CD14-positive monocyte (primary cell): Measurements from ENCODE around the gene PCDHGB4. TPM values are rescaled to one million over a fixed set of nuclear protein-coding genes. Genes with fewer than 3 reads are reported as not detected.
"Not testable (repeated sequence)": the region's sequence is repeated elsewhere in the genome, so short reads cannot be mapped to it uniquely, and the experiment has no call there.

ENCODE experiments used
- DNase-seq, 3 donors: peaks; one replicate each; pipeline ENCODE4 v3.0.0-alpha.2; 2011 to 2022
- H2AFZ ChIP-seq: 2 replicates; pipeline ENCODE4 v1.6.0; 2012; ENCODE audit warnings: mild to moderate bottlenecking, low read depth, low read length, inconsistent platforms; ENCODE audit not compliant: insufficient read depth, poor library complexity, severe bottlenecking
- H3K27ac ChIP-seq, 2 donors: 1 replicate in 1 of 2; 2 replicates in 1 of 2; pipeline ENCODE4 v1.5.1; 2012 to 2013; ENCODE audit warnings: low read length in 2 of 2, control low read depth in 1 of 2, inconsistent platforms in 1 of 2, low read depth in 1 of 2, mild to moderate bottlenecking in 1 of 2
- H3K27me3 ChIP-seq, 2 donors: one replicate each; pipeline versions ENCODE4 v1.6.0 to v1.6.1; 2011 to 2013; ENCODE audit warnings: low read length in 2 of 2; ENCODE audit not compliant: control insufficient read depth in 2 of 2, insufficient read depth in 2 of 2
- H3K36me3 ChIP-seq, 2 donors: replicated peaks in 1 of 2; 1 replicate in 1 of 2; 2 replicates in 1 of 2; pipeline versions ENCODE4 v1.5.1 to v1.6.1; 2012 to 2013; ENCODE audit warnings: low read length in 2 of 2, control low read depth in 1 of 2, inconsistent platforms in 1 of 2, mild to moderate bottlenecking in 1 of 2; ENCODE audit not compliant: insufficient read depth in 2 of 2, control insufficient read depth in 1 of 2
- H3K4me1 ChIP-seq, 2 donors: 1 replicate in 1 of 2; 2 replicates in 1 of 2; pipeline versions ENCODE4 v1.5.1 to v1.6.1; 2012 to 2013; ENCODE audit warnings: low read length in 2 of 2, control low read depth in 1 of 2, inconsistent platforms in 1 of 2, mild to moderate bottlenecking in 1 of 2, moderate library complexity in 1 of 2; ENCODE audit not compliant: insufficient read depth in 2 of 2, control insufficient read depth in 1 of 2
- H3K4me2 ChIP-seq: replicated peaks from 2 replicates; pipeline ENCODE3; 2012; ENCODE audit warnings: low read length, moderate library complexity, mild to moderate bottlenecking; ENCODE audit not compliant: poor library complexity, severe bottlenecking; ENCODE audit errors: extremely low read depth
- H3K4me3 ChIP-seq, 3 experiments: fragments of 200-600 bp in 1 of 3; sonication (generic) in 1 of 3; replicated peaks in 1 of 3; 1 replicate in 2 of 3; 2 replicates in 1 of 3; pipeline ENCODE4 v1.5.1; 2011 to 2013; ENCODE audit warnings: low read length in 3 of 3, mild to moderate bottlenecking in 3 of 3, control low read depth in 2 of 3, low read depth in 2 of 3, inconsistent platforms in 1 of 3, moderate library complexity in 1 of 3
- H3K79me2 ChIP-seq: 2 replicates; pipeline ENCODE4 v1.6.0; 2012; ENCODE audit warnings: mild to moderate bottlenecking, control low read depth, inconsistent platforms, low read length, moderate library complexity; ENCODE audit not compliant: insufficient read depth
- H3K9ac ChIP-seq: 2 replicates; pipeline ENCODE4 v1.6.0; 2017; ENCODE audit warnings: low read length, mild to moderate bottlenecking; ENCODE audit not compliant: insufficient read depth, poor library complexity, severe bottlenecking
- H3K9me3 ChIP-seq, 2 donors: replicated peaks in 1 of 2; 1 replicate in 1 of 2; 2 replicates in 1 of 2; pipeline versions ENCODE4 v1.5.1 to v1.6.1; 2012 to 2013; ENCODE audit warnings: low read length in 2 of 2, control low read depth in 1 of 2; ENCODE audit not compliant: control insufficient read depth in 1 of 2, insufficient read depth in 1 of 2
- H4K20me1 ChIP-seq: 2 replicates; pipeline ENCODE4 v1.6.0; 2012; ENCODE audit warnings: mild to moderate bottlenecking, low read length, control low read depth, moderate library complexity; ENCODE audit not compliant: insufficient read depth
- H3K27ac Mint-ChIP-seq, 7 donors: one replicate each; pipeline ENCODE4 v1.8.0; 2020; ENCODE audit warnings: mild to moderate bottlenecking in 7 of 7, mixed read lengths in 7 of 7, moderate library complexity in 6 of 7, inconsistent platforms in 2 of 7
- H3K27me3 Mint-ChIP-seq, 3 donors: one replicate each; pipeline ENCODE4 v1.8.0; 2021 to 2022; ENCODE audit warnings: low read depth in 3 of 3, mild to moderate bottlenecking in 3 of 3, mixed read lengths in 3 of 3, moderate library complexity in 3 of 3, inconsistent platforms in 1 of 3
- H3K36me3 Mint-ChIP-seq, 2 donors: one replicate each; pipeline ENCODE4 v1.8.0; 2020; ENCODE audit warnings: mixed read lengths in 2 of 2, inconsistent platforms in 1 of 2, mild to moderate bottlenecking in 1 of 2
- H3K4me1 Mint-ChIP-seq: one replicate; pipeline ENCODE4 v1.8.0; 2020; ENCODE audit warnings: mild to moderate bottlenecking, mixed read lengths
- H3K4me3 Mint-ChIP-seq, 2 donors: one replicate each; pipeline ENCODE4 v1.8.0; 2020; ENCODE audit warnings: mild to moderate bottlenecking in 2 of 2, mixed read lengths in 2 of 2, moderate library complexity in 1 of 2
- H3K9me3 Mint-ChIP-seq, 7 donors: one replicate each; pipeline ENCODE4 v1.8.0; 2020 to 2022; ENCODE audit warnings: mixed read lengths in 7 of 7, mild to moderate bottlenecking in 6 of 7, moderate library complexity in 6 of 7, inconsistent platforms in 2 of 7
- CTCF ChIP-seq: fragments of 200-600 bp; IDR thresholded peaks from one replicate; pipeline ENCODE4 v1.8.0; 2022; ENCODE audit warnings: antibody characterized with exemption, mild to moderate bottlenecking
- WGBS: methylation state at CpG from one replicate; pipeline ENCODE4 v1.1.5; 2013; ENCODE audit warnings: missing lambda C conversion rate; ENCODE audit not compliant: insufficient coverage; 5-methylcytosine and 5-hydroxymethylcytosine counted together
- intact Hi-C, 2 donors: fragments of 100-400 bp; cut with micrococcal nuclease; formaldehyde crosslinking; loops; one replicate each; pipeline versions ENCODE4 v1.15.0 to v1.15.1; 2023
- polyA plus RNA-seq, 3 donors: library from polyadenylated mRNA; depleted of rRNA in 1 of 3; unstranded in 2 of 3; stranded (reverse) in 1 of 3; fragments of 300-500 nt in 2 of 3; fragments of >200 nt in 1 of 3; fragmentation: Illumina TruSeq in 2 of 3; gene quantifications; 1 replicate in 2 of 3; 2 replicates in 1 of 3; pipeline ENCODE4 v1.2.3, GENCODE V29; 2012 to 2021

PCDHGB4 gene
- polyA plus RNA-seq, 3 donors: not detected

GRCh38 chr5:141393267-141393666, 5.8 kb downstream of the PCDHGB4 start:
- H2AFZ ChIP-seq: no peak overlapping the region
- no peaks in the 10 kb centered on the region for H3K79me2 ChIP-seq
- Mint-ChIP-seq H3K4me1 (peaks cover 5% of the 10 kb centered on the region), H3K27ac (no peak overlapping the region), H3K27me3 (peaks cover 62 to 89% (median 86%) of the 10 kb centered on the region in 3 donors), H3K4me3 (peak overlapping the region in 1 of 2 donors; percentile 69), H3K36me3 (peaks cover 7 to 12% of the 10 kb centered on the region in 2 donors), H3K9me3 (peaks cover 41 to 79% (median 64%) of the 10 kb centered on the region in 7 donors)
- no peak for TF ChIP-seq CTCF
- no peak overlapping the region for H3K27ac ChIP-seq
- no peak for DNase-seq
- peaks cover 52 to 97% of the 10 kb centered on the region in 2 donors for H3K27me3 ChIP-seq
- intact Hi-C loops: no loop called here
- H3K36me3 ChIP-seq: no peaks in the 10 kb centered on the region
- H3K9ac ChIP-seq: no peak overlapping the region
- no peaks in the 10 kb centered on the region for H3K4me1 ChIP-seq
- 45% methylated on average over 15 of the region's 21 CpGs for WGBS
- H3K9me3 ChIP-seq: peaks cover 51 to 91% of the 10 kb centered on the region in 2 donors
- no peak overlapping the region for H3K4me2 ChIP-seq
- no peak overlapping the region for H3K4me3 ChIP-seq
- H4K20me1 ChIP-seq: no peaks in the 10 kb centered on the region

- H3K27me3 Mint-ChIP-seq: peaks cover 64 to 89% (median 86%) of the 10 kb centered on the region in 3 donors
Measured at GRCh38 chr5:141394401-141395187, 7.1 kb downstream of the PCDHGB4 start.

More at GRCh38 chr5:141394401-141395187, 7.1 kb downstream of the PCDHGB4 start:
- peaks cover 39 to 79% (median 64%) of the 10 kb centered on the region in 7 donors for H3K9me3 Mint-ChIP-seq
- H2AFZ ChIP-seq, H3K4me1 ChIP-seq, H3K27ac ChIP-seq, intact Hi-C loops, H4K20me1 ChIP-seq, H3K79me2 ChIP-seq, H3K4me2 ChIP-seq, H3K36me3 ChIP-seq, H3K27ac Mint-ChIP-seq, DNase-seq, H3K4me3 ChIP-seq, H3K4me1 Mint-ChIP-seq, H3K9ac ChIP-seq: not testable (repeated sequence)
- peaks cover 7 to 11% of the 10 kb centered on the region in 2 donors for H3K36me3 Mint-ChIP-seq
- H3K27me3 ChIP-seq: peaks cover 54 to 97% of the 10 kb centered on the region in 2 donors
- H3K9me3 ChIP-seq: peaks cover 50 to 91% of the 10 kb centered on the region in 2 donors
- H3K4me3 Mint-ChIP-seq: peak overlapping the region in 1 of 2 donors; percentile 72
- WGBS: 30% methylated on average over 30 of the region's 53 CpGs
